HG03469 (cell line): ENCODE results near the gene MYO5A.
A peak's percentile ranks its signal among the peaks of the same experiment; 100 is the strongest.
"Not testable (repeated sequence)": the region's sequence is repeated elsewhere in the genome, so short reads cannot be mapped to it uniquely, and the experiment has no call there.

ENCODE experiments used
- ATAC-seq: cut with Tn5 transposase; IDR thresholded peaks from one replicate; pipeline ENCODE4 v1.9.1; 2021; ENCODE audit warnings: mild to moderate bottlenecking, moderate library complexity, moderate number of reproducible peaks; ENCODE audit not compliant: unreplicated experiment

MYO5A gene

GRCh38 chr15:52509500-52510245 is 19.0 kb downstream of the MYO5A start:
- no peak for ATAC-seq

GRCh38 chr15:52506549-52506948 is 22.1 kb downstream of the MYO5A start:
- no peak for ATAC-seq

- ATAC-seq, result no peak
These were observed 23.5 kb downstream of the MYO5A start for GRCh38 chr15:52505151-52505550.

- peak; percentile 82 for ATAC-seq
These were observed 24.7 kb downstream of the MYO5A start for GRCh38 chr15:52503788-52504496.

GRCh38 chr15:52502608-52503007 is 26.1 kb downstream of the MYO5A start:
- ATAC-seq, result no peak

GRCh38 chr15:52499506-52499905 is 29.2 kb downstream of the MYO5A start:
- no peak for ATAC-seq

GRCh38 chr15:52498706-52499105 is 30.0 kb downstream of the MYO5A start:
- ATAC-seq, result no peak

GRCh38 chr15:52496776-52497470 is 31.8 kb downstream of the MYO5A start:
- no peak for ATAC-seq

- no peak for ATAC-seq
These were observed 32.5 kb downstream of the MYO5A start for GRCh38 chr15:52496175-52496574.

GRCh38 chr15:52495125-52495524 is 33.6 kb downstream of the MYO5A start:
- ATAC-seq, result no peak

- ATAC-seq, result no peak
These were observed 34.7 kb downstream of the MYO5A start for GRCh38 chr15:52493968-52494367.

GRCh38 chr15:52492132-52492531 is 36.5 kb downstream of the MYO5A start:
- no peak for ATAC-seq

GRCh38 chr15:52491472-52491871 is 37.2 kb downstream of the MYO5A start:
- no peak for ATAC-seq

- not testable (repeated sequence) for ATAC-seq
These were observed 39.2 kb downstream of the MYO5A start for GRCh38 chr15:52489430-52489829.

GRCh38 chr15:52488830-52489229 is 39.9 kb downstream of the MYO5A start:
- ATAC-seq, result no peak

- no peak for ATAC-seq
These were observed 42.4 kb downstream of the MYO5A start for GRCh38 chr15:52486003-52486996.

GRCh38 chr15:52485290-52485689 is 43.4 kb downstream of the MYO5A start:
- ATAC-seq, result no peak

GRCh38 chr15:52483707-52484106 is 45.0 kb downstream of the MYO5A start:
- ATAC-seq, result no peak

GRCh38 chr15:52481915-52482314 is 46.8 kb downstream of the MYO5A start:
- peak; percentile 93 for ATAC-seq

GRCh38 chr15:52480990-52481389 is 47.7 kb downstream of the MYO5A start:
- ATAC-seq, result no peak

- ATAC-seq, result no peak
These were observed 62.0 kb downstream of the MYO5A start for GRCh38 chr15:52466716-52467115.
